Medulla oblongata (tissue), 1 donor: Measurements from ENCODE around the gene MED25.
A peak's percentile ranks its signal among the peaks of the same experiment; 100 is the strongest.

ENCODE experiments used
- DNase-seq: peaks from one replicate; pipeline ENCODE4 v3.0.0-alpha.2; 2015; ENCODE audit errors: extremely low spot score

The MED25 gene

DNA sequence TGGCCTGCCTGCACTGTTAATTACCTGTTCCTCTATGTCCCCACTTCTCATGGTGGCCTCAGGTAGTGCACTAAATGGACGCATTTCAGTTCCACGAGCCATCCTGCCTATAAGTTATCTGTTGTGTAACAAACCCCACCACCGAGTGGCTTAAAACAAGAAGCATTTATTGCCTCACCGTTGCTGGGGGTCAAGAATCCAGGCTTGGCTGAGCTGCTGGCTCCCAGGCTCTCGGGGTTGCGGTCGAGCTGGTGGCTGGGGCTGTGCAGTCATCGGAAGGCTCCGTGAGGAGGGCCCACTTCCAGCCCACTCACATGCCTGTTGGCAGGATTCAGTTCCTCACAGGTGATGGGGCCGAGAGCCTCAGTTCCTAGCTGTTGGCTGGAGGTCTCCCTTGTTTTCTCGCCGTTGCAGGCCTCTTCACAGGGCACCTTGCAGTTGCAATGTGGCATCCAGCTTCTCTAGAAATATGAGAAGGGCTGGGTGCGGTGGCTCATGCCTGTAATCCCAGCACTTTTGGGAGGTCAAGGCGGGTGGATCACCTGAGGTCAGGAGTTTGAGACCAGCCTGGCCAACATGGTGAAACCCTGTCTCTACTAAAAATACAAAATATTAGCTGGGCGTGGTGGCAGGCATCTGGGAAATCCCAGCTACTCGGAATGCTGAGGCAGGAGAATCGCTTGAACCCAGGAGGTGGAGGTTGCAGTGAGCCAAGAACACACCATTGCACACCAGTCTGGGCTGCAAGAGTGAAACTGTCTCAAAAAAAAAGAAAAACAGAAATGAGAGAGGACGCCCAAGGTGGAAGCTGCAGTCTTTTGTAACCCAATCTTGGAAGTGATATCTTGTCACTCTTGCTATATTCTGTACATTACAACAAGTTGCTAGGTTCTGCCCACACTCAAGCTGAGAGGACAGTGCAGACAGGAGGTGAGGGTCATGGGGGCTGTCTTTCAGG, 26.3 kb downstream of the MED25 start:
- no peak for DNase-seq

DNA sequence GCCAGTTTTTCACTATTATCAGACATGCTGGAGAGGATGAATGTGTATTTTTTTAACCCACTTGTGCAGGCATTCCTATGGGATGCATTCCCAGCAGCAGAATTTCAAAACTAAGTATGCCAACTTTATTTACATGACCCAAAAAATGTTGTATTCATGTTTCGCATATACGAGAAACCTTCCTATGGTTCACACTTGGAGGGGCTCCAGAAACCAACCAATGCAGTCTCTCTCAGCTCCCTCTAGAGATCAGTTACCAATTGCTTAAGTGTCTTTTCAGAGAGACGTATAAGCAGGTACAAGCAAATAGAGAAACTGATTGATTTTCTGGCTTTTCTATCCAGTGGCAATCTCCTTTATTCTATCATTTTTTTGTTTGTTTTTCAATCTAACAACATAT, 27.3 kb downstream of the MED25 start:
- DNase-seq = no peak

DNA sequence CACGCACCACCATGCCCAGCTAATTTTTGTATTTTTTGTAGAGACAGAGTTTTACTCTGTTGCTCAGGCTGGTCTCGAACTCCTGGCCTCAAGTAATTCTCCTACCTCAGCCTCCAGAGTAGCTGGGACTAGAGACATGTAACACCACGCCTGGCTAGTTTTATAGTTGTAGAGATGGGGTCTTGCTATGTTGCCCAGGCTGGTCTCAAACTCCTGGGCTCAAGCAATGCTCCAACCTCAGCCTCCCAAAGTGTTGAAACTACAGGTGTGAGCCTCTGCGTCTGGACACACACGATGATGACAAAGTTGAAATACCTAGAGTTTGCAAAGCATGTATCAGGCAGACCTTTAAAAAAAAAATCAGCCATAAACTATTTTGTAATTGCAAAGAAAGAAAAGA, 28.3 kb downstream of the MED25 start:
- no peak for DNase-seq

DNA sequence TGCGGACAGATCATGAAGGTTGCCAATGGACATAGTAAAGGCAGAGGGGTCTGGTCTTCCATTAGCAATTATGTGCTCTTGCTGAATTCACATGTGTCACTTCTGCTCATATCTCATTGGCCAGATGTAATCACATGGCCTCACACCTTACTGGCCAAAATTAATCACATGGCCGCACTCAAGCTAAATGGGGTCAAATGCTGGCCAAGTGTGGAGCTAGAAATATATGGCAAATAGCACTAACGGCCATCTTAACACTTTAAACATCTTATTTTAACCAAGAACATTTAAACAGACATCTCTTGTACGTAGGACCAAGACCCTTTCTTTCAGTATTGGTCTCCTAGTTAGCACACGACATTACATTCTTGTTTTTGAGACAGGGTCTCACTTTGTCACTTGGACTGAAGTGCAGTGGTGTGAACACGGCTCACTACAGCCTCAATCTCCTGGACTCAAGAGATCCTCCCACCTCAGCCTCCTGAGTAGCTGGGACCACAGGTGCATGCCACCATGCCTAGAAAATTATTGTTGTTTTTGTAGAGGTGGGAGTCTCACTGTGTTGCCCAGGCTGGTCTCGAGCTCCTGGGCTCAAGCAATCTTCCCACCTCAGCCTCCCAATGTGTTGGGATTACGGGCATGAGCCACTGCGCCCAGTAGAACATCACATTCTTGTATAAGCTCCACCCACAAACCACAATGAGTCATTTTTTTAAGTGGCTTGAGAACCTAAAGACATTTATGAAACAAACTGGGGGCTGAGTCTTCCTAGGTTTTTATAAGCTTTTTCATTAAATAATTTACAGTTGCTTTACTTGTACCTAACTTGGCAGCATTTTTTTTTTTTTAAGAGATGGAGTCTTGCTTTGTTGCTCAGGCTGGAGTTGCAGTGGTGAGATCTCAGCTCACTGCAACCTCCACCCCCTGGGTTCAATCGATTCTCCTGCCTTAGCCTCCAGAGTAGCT, 29.9 kb downstream of the MED25 start:
- no peak for DNase-seq

DNA sequence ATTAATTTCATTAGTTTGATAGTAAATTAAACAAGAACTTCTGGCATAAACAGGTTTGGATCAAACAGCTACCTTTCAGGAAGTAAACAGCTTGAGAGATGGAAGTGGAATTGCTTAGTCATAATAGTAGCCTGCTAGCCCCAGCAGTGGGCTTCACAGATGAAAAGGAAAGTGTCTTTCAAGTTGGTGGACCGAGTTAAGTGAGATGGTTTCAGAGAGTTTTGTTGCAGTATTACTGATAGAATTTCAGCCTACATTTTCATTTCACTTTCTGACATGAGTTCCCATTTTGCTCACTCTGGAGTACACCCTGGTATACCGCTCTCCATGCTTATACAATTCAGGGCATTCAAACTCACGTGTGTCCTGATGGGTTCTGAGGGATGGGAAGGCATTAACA, 30.8 kb downstream of the MED25 start:
- DNase-seq = no peak

DNA sequence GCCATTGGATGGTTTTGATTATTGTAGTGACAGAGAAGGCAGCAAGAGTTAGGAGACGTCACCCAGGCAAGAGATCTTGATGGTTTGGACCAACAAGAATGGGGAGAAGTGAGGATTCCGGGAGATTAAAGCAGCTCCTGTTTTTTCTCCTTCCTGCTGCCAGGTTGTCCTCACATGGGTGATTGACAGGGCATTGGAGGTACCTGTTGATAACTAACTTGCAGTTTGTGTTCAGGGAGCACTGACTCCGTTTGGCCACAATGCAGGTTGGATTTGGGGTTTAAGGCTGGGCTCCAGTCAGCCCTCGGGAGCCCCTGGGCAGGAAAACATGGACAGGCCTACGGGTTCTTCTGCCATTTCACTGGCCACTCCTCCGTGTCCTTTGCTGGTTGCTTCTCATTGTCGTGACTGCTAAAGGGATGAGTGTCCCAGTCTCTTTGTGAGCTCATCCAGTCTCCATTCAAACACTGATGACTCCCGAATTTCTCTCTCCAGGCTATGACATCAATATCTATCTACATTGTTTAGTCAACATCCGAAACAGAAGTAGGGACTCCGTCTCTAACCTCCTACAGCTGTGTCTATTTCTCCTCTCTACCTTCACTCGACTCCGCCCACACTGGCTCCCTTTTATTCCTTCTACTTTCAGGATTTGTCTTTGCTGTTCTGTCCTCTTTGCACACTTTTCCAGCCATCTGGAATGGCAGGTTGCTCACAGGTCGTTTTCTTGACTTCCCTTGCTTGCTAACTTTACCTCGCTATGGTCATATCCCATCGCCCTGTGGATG, 31.5 kb downstream of the MED25 start:
- no peak for DNase-seq

DNA sequence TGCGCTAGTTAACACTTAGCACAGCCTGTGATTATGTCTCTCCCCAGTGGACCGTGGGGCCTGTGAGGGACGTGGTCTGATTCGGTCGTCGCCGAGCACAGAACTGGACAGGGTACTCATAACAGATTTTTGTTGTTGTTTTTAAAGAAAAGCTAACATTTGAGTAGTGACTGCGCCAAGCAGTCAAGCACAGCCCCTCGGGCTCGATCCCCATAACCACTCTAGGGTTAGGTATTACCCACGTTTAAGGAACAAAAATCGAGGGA, 32.1 kb downstream of the MED25 start:
- DNase-seq = no peak

DNA sequence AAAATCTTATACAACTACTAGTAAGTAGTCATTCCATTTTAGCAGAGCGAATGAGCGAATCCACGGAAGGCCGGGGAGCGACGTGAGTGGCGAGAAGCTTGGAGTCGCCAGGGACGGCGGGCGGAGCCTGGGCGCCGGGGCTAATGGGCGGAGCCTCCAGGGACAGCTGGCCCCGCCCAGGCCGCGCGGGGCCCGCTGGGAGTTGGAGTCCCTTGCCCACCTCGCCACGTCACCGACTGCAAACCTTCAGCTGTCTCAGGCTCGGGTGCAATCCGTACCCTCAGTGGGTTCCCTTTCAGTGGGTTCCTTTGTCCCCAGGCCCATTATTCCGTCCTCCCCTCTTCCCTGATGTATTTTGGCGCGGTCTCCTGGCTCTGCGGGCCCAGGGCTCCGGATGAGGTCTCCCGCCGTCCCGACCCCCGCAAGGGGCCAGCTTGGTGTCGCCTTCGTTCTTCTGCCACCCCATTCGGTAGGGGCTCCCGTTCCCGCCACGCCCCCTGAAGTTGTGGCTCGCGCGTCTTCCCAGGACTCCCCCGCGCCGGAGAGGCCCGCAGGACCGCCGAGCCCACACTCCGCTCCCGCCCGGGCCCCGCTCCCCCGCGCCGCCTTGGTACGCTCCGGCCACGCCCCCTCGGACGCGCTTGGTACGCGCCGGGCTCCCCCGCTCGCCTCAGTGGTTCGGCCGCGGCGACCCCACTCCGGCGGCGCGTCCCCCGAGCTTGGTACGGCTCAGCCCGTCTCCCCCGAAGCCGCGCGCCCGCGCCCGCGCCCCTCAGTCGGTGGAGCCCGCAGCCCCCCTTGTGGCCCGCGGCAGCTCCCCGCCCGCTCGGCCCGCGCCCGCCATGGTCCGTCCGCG, 32.6 kb downstream of the MED25 start, which contains the start of gene PTOV1:
PTOV1 (plus strand) TSS at position 673 of the 856 bp plus-strand sequence.
- DNase-seq = peak; percentile 97

DNA sequence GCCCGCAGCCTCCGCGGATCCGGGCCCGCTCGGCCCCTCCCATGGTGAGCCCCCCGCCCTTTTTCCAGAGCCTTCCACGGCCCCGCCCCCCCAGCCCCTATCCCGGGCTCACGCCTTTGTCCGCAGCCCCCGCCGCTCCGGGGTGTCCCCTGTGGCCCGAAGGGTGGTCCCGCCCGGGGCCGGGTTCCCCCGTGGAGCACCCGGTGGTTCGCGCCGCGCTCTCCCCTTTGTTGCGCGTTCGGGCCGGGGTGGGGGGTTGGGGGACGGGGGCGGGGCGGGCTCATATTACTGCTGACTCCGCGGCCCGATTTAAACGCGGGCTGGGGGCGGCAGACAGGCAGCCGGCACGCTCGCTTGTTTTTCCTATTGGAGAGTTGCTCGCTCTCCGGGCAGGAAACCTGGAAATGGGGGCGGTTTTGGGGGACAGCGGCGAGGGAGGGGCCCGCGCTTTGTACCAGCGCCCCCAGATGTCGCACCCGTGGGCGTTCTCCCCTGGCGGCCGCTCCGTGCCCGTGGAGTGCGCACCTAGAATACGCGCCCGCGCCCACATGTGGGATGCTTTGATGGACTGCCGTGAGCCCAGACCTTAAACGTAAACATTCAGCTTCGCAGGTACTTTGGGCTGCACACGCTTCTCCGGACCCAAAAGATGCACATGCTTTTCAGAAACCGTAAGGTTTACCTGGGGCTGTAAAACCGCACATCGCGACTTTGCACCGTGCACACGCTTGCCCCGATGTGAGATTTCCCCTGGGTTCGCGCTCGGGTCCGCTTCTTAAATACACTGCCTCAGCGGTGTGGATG, 33.6 kb downstream of the MED25 start:
- DNase-seq = no peak

DNA sequence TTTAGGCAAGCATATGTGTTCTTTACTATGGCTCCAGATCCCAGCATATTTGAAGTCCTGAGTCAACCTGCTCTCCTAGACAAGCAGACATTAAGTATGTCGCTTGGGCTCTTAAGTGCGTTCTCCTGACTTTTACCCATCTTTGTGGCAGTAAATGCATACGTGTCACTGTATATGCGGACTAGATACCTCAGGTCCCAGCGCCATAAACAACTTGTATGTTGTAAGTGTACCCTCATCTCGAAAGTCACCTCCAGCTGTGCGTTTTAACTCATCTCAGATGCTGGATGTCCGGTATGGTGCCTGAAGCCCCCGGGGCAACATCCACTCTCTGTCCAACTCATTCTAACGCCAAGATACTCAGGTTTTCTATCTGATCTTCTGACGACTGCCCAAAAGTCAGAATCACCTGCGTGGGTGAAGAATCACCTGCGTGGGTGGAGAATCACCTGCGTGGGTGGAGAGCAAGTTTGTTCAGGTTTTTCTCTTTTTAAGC, 34.6 kb downstream of the MED25 start:
- no peak for DNase-seq

DNA sequence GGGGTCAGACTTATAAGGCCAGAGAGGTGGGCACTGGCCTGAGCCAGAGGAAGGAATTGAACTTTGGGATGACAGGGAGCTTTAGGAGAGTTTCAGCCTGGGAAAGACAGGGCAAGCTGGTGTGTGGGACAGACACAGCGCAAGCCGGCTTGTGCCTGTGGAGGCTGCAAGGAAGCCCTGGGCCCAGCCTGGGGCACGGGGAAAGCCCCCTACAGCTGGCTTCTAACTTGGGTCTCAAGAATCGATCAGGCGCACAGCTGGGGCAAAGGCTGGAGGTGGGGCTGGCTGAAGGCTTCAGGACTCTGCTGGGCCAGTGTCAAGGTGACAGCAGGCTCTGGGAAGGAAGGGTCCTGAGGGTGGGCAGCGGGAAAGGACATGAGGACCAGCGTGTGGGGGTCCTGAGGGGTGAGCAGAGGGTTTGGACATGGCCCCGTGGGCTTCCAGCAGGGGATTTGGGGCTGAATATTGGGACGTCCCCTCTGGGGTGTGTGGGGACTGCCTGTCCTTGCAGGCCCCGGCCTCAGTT, 35.8 kb downstream of the MED25 start:
- DNase-seq = no peak

DNA sequence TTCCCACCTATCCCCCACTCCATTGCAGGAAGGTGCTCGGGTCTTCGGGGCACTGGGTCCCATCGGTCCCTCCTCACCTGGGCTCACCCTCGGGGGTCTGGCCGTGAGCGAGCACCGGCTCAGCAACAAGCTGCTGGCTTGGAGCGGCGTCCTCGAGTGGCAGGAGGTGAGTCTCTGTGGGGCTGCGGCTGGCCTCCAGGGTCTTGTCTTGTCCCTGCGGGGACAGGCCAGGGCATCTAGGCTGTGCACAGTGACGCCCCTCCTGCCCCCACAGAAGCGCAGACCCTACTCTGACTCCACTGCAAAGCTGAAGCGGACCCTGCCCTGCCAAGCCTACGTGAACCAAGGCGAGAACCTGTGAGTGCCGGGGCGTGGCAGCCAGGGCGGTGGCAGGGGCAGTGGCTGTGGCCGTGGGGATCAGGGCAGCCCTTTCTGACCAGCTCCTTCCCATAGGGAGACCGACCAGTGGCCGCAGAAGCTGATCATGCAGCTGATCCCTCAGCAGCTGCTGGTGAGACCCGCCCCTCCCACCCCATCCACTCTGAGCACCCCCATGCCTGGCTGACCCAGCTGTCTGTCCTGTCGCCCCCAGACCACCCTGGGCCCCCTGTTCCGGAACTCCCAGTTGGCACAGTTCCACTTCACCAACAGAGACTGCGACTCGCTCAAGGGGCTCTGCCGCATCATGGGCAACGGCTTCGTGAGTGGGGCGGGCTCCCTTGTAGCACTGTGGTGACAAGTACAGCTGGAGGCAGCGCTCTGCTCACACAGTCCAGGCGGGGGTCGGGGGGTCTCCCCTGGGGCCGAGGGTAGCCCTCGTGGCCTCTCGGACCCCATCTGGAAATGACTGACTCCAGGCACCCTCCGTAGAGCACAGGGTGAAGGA, 36.5 kb downstream of the MED25 start:
- DNase-seq = no peak

DNA sequence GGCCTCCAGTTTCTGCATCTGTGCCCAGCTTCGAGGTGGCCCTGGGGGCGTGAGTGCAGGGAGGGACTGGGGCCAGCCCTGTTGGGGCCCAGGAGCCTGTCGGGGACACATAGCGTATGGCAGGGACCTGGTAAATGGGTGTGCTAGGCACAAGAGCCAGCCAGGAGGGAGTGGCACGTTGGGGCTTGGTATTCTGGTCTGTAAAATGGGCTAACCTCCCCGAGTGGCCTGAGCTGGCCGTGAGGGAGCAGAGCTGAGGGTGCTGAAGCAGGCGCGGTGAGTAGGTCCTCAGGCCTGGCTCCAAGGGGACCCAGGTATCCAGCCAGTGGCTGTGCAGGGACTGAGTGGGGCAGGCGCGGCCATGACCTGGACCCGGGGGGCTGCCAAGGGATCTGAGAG, 37.2 kb downstream of the MED25 start:
- DNase-seq = no peak

DNA sequence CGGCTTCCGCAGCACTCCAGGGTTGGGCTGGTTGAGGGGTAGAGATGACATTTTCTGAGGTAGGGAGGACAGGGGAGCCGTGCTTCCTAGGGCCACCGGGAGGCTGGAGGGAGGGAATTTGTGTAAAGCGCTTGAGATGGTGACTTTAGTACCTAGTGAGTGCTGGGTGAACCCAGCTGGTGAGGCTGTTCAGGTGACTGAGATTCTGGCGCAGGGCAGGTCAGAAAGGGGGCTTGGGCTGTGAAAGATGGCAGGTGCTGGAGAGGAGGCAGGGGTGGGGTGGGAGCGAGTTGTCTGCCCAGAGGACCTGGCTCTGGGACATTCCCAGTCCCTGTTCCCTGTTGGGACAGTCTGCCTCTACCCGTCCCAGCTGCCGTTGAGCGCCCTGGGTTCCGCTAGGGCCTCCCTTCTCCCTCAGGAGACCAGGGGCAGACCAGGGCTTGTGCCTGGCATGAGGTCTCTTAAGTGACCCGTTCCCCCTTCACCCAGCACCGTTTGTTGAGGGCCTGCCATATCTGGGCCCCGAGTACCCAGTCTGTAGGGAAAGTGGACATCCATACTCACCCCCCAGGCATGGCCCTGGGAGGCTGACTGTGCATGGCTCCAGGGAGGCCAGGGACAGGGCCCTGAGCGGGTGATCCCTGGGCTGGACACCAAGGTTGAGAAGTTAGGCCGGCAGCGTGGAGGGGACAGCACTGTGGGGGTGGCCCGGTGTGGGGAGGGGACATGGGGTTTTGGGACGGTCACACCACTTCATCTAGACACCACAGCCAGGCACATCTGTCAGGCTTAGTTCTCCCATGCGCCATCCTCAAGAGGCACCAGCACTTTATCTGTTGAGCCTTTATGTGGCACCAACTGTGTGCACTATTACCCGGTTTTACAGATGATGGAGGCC, 37.8 kb downstream of the MED25 start:
- no peak for DNase-seq

DNA sequence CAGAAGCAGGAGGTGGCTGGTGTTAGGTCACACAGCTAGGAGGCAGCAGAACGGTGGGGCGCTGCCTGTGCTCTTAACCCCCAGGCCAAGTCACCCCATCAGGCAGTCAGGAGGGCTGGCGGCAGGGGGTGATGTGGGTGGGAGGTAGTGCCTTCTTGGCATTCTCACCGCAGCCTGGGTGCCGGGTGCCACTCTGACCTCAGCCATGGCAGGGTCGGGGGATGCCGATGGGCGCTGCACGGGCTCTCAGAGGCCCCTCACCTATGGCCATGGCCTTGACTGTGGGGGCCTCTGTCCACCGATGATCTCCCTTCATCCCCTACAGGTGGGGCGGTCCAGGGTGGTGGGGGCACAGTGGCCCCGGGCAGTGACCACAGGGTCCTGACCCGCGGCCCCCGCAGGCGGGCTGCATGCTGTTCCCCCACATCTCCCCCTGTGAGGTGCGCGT, 38.5 kb downstream of the MED25 start:
- no peak for DNase-seq

DNA sequence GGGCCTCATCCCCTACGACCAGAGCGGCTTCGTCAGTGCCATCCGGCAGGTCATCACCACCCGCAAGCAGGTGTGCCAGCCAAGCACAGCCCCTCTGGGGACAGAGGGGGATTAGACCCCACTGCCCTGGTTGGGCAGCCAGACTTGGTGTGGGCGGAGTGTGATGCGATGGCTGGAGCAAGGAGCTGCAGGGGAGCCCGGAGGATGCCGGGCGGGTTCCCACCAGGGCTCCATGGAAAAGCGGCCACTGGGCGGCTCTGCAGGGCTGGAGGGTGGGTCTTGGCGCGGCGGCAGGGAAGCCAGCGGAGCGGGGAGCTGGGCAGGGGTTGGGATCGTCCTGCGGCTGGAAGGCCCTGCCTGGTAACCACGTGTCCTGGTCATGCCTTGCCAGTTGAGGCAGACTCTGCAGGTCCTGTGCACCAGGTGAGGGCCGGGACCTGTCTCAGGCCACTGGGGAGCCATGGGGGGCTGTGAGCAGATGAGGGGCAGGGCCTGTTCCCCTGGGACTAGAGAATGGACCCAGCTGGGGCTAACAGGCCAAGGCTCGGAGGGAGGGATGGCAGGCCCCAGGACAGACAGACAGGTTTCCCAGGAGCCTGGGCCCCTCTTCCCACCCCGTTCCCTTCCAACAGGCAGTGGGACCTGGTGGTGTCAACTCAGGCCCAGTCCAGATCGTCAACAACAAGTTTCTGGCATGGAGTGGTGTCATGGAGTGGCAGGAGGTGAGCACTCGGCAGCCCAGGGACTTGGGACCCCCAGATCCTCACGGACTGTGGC, 39.2 kb downstream of the MED25 start:
- no peak for DNase-seq

DNA sequence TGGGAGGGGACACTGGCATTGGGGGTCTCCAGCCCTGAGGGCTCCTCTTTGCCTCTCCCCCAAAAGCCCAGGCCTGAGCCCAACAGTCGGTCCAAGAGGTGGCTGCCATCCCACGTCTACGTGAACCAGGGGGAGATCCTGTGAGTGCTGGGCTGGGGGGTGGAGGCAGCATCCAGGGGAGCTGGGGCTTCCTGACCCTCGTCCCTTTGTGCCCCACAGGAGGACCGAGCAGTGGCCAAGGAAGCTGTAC, 39.7 kb downstream of the MED25 start:
- no peak for DNase-seq
